GM13977 (cell line): ENCODE measurements around the gene LRP1-AS.

ENCODE experiments used
- DNase-seq: peaks from one replicate; pipeline ENCODE4 v3.0.0; 2012; ENCODE audit warnings: low spot score
- CTCF ChIP-seq: IDR thresholded peaks from 2 replicates; pipeline ENCODE4 v1.5.1; 2012; ENCODE audit warnings: mild to moderate bottlenecking, control low read depth; ENCODE audit not compliant: insufficient read depth; ENCODE audit errors: extremely low read depth, missing control alignments
- in situ Hi-C: fragments of 300-500 bp; cut with MboI; formaldehyde crosslinking; loops from one replicate; pipeline ENCODE4 v1.12.0; 2022; ENCODE audit warnings: low sequenced_read_pairs, low pct_unique_long_range_greater_than_20kb, mixed read lengths, inconsistent platforms; ENCODE audit not compliant: unreplicated experiment

LRP1-AS gene

GRCh38 chr12:57145460-57146059 lies 1.9 kb downstream of the LRP1-AS start:
- in situ Hi-C loops = no loop called here
- TF ChIP-seq CTCF = no peak
- no peak for DNase-seq

GRCh38 chr12:57143454-57143853 lies 4.0 kb downstream of the LRP1-AS start:
- DNase-seq = no peak
- no peak for TF ChIP-seq CTCF
- in situ Hi-C loops = no loop called here

- TF ChIP-seq CTCF = no peak
- DNase-seq = no peak
- in situ Hi-C loops = no loop called here
These were observed 4.7 kb downstream of the LRP1-AS start for GRCh38 chr12:57142727-57143126.

- no peak for TF ChIP-seq CTCF
- DNase-seq = no peak
- in situ Hi-C loops = no loop called here
These were observed 5.3 kb downstream of the LRP1-AS start for GRCh38 chr12:57142121-57142520.

GRCh38 chr12:57141249-57141648 lies 6.2 kb downstream of the LRP1-AS start:
- DNase-seq = no peak
- no peak for TF ChIP-seq CTCF
- in situ Hi-C loops = no loop called here

- no peak for TF ChIP-seq CTCF
- DNase-seq = no peak
- in situ Hi-C loops = no loop called here
These were observed 7.4 kb downstream of the LRP1-AS start for GRCh38 chr12:57139796-57140649.
